Cardiac fibroblast (primary cell): ENCODE results near the gene ERBB3.

ENCODE experiments used
- DNase-seq, 2 donors: peaks; one replicate each; pipeline versions ENCODE4 v3.0.0 to v3.0.0-alpha.2; 2010; ENCODE audit warnings: low read depth in 2 of 2
- H3K4me3 ChIP-seq, 2 donors: replicated peaks in 1 of 2; 1 replicate in 1 of 2; 2 replicates in 1 of 2; pipeline ENCODE4 v1.5.1; 2011; ENCODE audit warnings: low read depth in 2 of 2, low read length in 2 of 2, mild to moderate bottlenecking in 2 of 2, moderate library complexity in 1 of 2
- CTCF ChIP-seq: IDR thresholded peaks from one replicate; pipeline ENCODE4 v1.5.1; 2011; ENCODE audit warnings: low read depth, mild to moderate bottlenecking, low read length, inconsistent platforms

Gene ERBB3

GRCh38 chr12:56145217-56145616 is 65.3 kb downstream of the ERBB3 start:
- no peak overlapping the region for H3K4me3 ChIP-seq
- TF ChIP-seq CTCF, result no peak
- no peak for DNase-seq

DNA sequence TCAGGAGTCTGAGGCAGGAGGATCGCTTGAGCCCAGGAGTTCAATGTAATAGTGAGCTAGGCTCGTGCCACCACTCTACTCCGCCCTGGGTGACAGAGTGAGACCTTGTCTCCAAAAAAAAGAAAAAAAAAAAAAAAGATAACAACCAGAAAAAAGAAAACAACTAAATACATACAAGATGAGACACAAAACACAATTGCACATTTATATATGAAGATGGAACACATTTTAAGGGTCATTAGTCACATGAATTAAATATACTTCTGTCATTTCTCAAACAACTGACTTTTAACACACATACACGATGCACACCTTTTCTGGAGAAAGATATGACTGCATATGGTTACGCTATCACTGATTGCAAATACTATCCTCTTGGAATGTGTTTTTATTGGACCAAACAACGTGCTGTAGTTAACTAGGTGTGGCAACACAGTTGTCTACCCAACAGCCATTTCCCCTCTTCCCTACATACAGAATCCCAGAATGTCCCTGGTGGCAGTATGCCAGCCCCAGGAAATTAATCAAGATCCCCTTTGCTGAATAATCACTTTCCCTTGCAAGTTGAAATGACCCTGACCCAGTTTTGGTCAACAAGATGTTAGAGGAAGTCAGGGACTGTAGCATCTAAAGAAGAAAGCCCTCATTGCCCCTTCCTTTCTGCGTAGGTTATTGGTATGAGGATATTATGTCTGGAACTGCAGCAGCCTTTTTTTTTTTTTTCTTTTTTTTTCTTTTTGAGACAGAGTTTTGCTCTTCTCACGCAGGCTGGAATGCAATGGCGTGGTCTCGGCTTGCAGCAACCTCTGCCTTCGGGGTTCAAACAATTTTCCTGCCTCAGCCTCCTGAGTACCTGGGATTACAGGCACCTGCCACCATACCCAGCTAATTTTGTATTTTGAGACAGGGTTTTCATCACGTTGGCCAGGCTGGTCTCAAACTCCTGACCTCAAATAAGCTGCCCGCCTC is 66.8 kb downstream of the ERBB3 start:
- DNase-seq, result peak in 1 of 2 donors; percentile 56
- no peak for TF ChIP-seq CTCF
- no peak overlapping the region for H3K4me3 ChIP-seq

- peak; percentile 53 to 73 for DNase-seq
- H3K4me3 ChIP-seq, result no peak overlapping the region
- no peak for TF ChIP-seq CTCF
Measured at GRCh38 chr12:56150563-56150962, 70.6 kb downstream of the ERBB3 start.

- peak in 1 of 2 donors; percentile 21 for DNase-seq
- TF ChIP-seq CTCF, result peak; percentile 30
Measured at GRCh38 chr12:56151672-56152131, 71.7 kb downstream of the ERBB3 start.

DNA sequence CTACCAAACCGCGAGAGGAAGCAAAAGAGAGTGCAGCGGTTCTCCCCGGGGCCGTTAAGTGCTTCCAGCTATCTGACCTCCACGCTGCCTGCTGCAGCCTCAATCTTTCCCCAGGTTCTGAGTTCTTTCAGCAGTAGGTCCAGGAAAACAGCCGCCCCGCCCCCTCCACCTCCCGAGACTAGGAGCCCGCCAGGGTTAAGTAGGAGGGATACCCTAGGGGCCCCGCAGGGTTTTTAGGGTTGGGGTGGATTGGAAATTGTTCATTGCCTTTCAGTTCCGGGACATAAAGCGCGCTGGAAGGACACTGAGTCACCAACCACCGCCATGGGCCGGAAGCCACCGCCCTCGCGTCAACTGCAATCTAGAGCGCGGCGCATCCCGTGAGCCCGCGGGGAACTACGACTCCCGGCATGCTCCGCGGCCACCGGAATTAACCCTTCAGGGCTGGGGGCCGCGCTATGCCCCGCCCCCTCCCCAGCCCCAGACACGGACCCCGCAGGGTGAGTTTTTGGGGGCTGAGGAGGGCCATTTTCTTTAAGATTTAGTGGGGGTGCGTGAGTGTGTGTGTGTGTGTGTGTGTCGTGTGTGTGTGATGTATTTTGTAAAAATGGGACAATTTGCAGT is 72.3 kb downstream of the ERBB3 start, which contains the start of gene MYL6B:
Gene MYL6B, plus strand, starts transcription at position 456 of the 624 bp plus-strand sequence. CDS start 1,332 bp downstream, outside the sequence.
- no peak for TF ChIP-seq CTCF
- H3K4me3 ChIP-seq, result peak within 1 kb of the TSS; percentile 65 to 69
- peak; percentile 89 to 92 for DNase-seq

More at GRCh38 chr12:56151672-56152131, 71.7 kb downstream of the ERBB3 start:
- peak overlapping the region; percentile 65 to 69 for H3K4me3 ChIP-seq
